Measurements from ENCODE around the gene DNAH9.

DNA sequence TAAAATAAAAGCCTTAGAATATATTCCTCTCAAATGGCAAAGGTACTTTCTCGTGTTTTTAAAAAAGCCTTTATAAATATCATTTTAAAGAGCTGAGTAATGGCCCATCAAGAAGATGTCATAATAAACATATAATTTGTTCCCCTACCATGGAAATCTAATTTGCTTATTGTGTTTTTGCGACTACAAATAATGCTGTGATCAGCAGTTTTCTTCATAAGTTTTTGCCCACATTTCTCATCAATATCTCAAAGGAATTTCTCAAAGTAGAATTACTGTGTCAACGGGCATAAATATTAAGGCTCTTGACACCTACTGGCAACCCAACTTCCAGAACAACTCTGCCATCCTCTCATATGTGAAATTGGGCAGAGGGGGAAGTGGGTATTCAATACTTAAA, 381.5 kb downstream of the DNAH9 start:
- TF ChIP-seq, protein P1, sequence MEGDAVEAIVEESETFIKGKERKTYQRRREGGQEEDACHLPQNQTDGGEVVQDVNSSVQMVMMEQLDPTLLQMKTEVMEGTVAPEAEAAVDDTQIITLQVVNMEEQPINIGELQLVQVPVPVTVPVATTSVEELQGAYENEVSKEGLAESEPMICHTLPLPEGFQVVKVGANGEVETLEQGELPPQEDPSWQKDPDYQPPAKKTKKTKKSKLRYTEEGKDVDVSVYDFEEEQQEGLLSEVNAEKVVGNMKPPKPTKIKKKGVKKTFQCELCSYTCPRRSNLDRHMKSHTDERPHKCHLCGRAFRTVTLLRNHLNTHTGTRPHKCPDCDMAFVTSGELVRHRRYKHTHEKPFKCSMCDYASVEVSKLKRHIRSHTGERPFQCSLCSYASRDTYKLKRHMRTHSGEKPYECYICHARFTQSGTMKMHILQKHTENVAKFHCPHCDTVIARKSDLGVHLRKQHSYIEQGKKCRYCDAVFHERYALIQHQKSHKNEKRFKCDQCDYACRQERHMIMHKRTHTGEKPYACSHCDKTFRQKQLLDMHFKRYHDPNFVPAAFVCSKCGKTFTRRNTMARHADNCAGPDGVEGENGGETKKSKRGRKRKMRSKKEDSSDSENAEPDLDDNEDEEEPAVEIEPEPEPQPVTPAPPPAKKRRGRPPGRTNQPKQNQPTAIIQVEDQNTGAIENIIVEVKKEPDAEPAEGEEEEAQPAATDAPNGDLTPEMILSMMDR (IDR thresholded peaks at IDR 0.05; ENCODE audit: borderline replicate concordance, extremely low read depth, low read length, poor library complexity, severe bottlenecking), result no peak
- no peak for TF ChIP-seq EZH2 (IDR thresholded peaks at IDR 0.05; ENCODE audit: borderline replicate concordance, low read depth, low read length, severe bottlenecking)

Data from DND-41 (cell line).